Measurements from ENCODE around the gene TMEM154.

- TF ChIP-seq, protein P1, sequence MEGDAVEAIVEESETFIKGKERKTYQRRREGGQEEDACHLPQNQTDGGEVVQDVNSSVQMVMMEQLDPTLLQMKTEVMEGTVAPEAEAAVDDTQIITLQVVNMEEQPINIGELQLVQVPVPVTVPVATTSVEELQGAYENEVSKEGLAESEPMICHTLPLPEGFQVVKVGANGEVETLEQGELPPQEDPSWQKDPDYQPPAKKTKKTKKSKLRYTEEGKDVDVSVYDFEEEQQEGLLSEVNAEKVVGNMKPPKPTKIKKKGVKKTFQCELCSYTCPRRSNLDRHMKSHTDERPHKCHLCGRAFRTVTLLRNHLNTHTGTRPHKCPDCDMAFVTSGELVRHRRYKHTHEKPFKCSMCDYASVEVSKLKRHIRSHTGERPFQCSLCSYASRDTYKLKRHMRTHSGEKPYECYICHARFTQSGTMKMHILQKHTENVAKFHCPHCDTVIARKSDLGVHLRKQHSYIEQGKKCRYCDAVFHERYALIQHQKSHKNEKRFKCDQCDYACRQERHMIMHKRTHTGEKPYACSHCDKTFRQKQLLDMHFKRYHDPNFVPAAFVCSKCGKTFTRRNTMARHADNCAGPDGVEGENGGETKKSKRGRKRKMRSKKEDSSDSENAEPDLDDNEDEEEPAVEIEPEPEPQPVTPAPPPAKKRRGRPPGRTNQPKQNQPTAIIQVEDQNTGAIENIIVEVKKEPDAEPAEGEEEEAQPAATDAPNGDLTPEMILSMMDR (conservative IDR thresholded peaks at IDR 0.05; ENCODE audit: low read length) = no peak
- no peak for TF ChIP-seq EZH2phosphoT487 (IDR thresholded peaks at IDR 0.05; ENCODE audit: borderline replicate concordance)
Observed at GRCh38 chr4:152663203-152664066, 16.4 kb downstream of the TMEM154 start.
